DOHH2 (cell line): ENCODE data around the gene WDR31.

Experiments used
- H3F3A ChIP-seq: fragments of 200-600 bp; sonication (generic), shearing (Covaris generic); 2 replicates; pipeline ENCODE4 v1.6.0; 2016; ENCODE audit warnings: antibody characterized with exemption, mild to moderate bottlenecking; ENCODE audit not compliant: control insufficient read depth, insufficient read depth
- H3K27ac ChIP-seq: fragments of 200-600 bp; sonication (generic); 2 replicates; pipeline ENCODE4 v1.5.1; 2014; ENCODE audit warnings: low read depth, mild to moderate bottlenecking, low read length, moderate library complexity
- H3K27me3 ChIP-seq: fragments of 200-600 bp; sonication (generic); 2 replicates; pipeline ENCODE4 v1.6.1; 2014; ENCODE audit warnings: mild to moderate bottlenecking, low read length, mixed read lengths; ENCODE audit not compliant: control insufficient read depth
- H3K36me3 ChIP-seq: fragments of 200-600 bp; sonication (generic); 2 replicates; pipeline ENCODE4 v1.6.1; 2014; ENCODE audit warnings: mild to moderate bottlenecking, low read length, moderate library complexity, mixed read lengths; ENCODE audit not compliant: control insufficient read depth
- H3K4me1 ChIP-seq: fragments of 200-600 bp; sonication (generic); 2 replicates; pipeline ENCODE4 v1.6.1; 2014; ENCODE audit warnings: mild to moderate bottlenecking, low read length, mixed read lengths; ENCODE audit not compliant: control insufficient read depth
- H3K4me2 ChIP-seq: fragments of 200-600 bp; sonication (generic); 2 replicates; pipeline ENCODE4 v1.6.0; 2014; ENCODE audit warnings: mild to moderate bottlenecking, low read length, moderate library complexity
- H3K4me3 ChIP-seq: fragments of 200-600 bp; sonication (generic); 2 replicates; pipeline ENCODE4 v1.5.1; 2014; ENCODE audit warnings: mild to moderate bottlenecking, low read length, mixed read lengths
- H3K79me2 ChIP-seq: fragments of 200-600 bp; sonication (generic); 2 replicates; pipeline ENCODE4 v1.6.1; 2014; ENCODE audit warnings: mild to moderate bottlenecking, low read length, mixed read lengths; ENCODE audit not compliant: control insufficient read depth
- H3K9me2 ChIP-seq: fragments of 200-600 bp; sonication (generic); replicated peaks from 2 replicates; pipeline ENCODE4 v1.6.1; 2014; ENCODE audit warnings: mild to moderate bottlenecking, low read length, mixed read lengths; ENCODE audit not compliant: control insufficient read depth
- H3K9me3 ChIP-seq: fragments of 200-600 bp; sonication (generic); 2 replicates; pipeline ENCODE4 v1.6.1; 2014; ENCODE audit warnings: antibody characterized with exemption, low read length, mixed read lengths; ENCODE audit not compliant: control insufficient read depth, insufficient read depth
- H4K20me1 ChIP-seq: fragments of 200-600 bp; sonication (generic); 2 replicates; pipeline ENCODE4 v1.6.0; 2014; ENCODE audit warnings: low read depth, mild to moderate bottlenecking, antibody characterized with exemption, low read length, moderate library complexity; ENCODE audit not compliant: control insufficient read depth, insufficient read depth
- CTCF ChIP-seq: fragments of 200-600 bp; sonication (generic); IDR thresholded peaks from one replicate; pipeline ENCODE4 v1.5.1; 2014; ENCODE audit warnings: antibody characterized with exemption, mild to moderate bottlenecking, low read depth, low read length; ENCODE audit not compliant: poor library complexity, severe bottlenecking
- EZH2phosphoT487 ChIP-seq: fragments of 200-600 bp; sonication (generic); IDR thresholded peaks from 2 replicates; pipeline ENCODE4 v1.6.1; 2017; ENCODE audit warnings: borderline replicate concordance, mild to moderate bottlenecking, antibody characterized with exemption, low read length, moderate library complexity, mixed read lengths

The WDR31 gene

GRCh38 chr9:113340011-113340699 is at the start of gene WDR31:
WDR31 (minus strand) TSS chr9:113340275; CDS start chr9:113332022, 8,253 bp downstream.
- no peaks in the 10 kb centered on the region for H3K9me2 ChIP-seq
- TF ChIP-seq CTCF (no peak), EZH2phosphoT487 (no peak)
- H3K27me3 ChIP-seq, result no peaks in the 10 kb centered on the region

GRCh38 chr9:113389451-113389850 is 49.4 kb upstream of the WDR31 start:
- no peak overlapping the region for H3K27ac ChIP-seq
- no peaks in the 10 kb centered on the region for H3K79me2 ChIP-seq
- no peaks in the 10 kb centered on the region for H3K27me3 ChIP-seq
- no peaks in the 10 kb centered on the region for H3K9me2 ChIP-seq
- no peaks in the 10 kb centered on the region for H3K4me1 ChIP-seq
- H3K4me2 ChIP-seq, result no peak overlapping the region
- TF ChIP-seq EZH2phosphoT487 (no peak), CTCF (no peak)
- H3K4me3 ChIP-seq, result no peak overlapping the region
- no peaks in the 10 kb centered on the region for H3K9me3 ChIP-seq
- peaks cover 5% of the 10 kb centered on the region; the same call in 1 of the 2 replicates for H3K36me3 ChIP-seq
- no peaks in the 10 kb centered on the region for H3F3A ChIP-seq
- H4K20me1 ChIP-seq, result no peaks in the 10 kb centered on the region

More at GRCh38 chr9:113340011-113340699, at the start of gene WDR31:
- Histone ChIP-seq H4K20me1 (no peaks in the 10 kb centered on the region), H3K79me2 (no peaks in the 10 kb centered on the region), H3K4me3 (peak within 1 kb of the TSS; percentile 76), H3K4me2 (peak within 1 kb of the TSS; percentile 86), H3K36me3 (no peaks in the 10 kb centered on the region), H3F3A (peaks cover 3% of the 10 kb centered on the region; the same call in 1 of the 2 replicates), H3K9me3 (no peaks in the 10 kb centered on the region), H3K27ac (no peak within 1 kb of the TSS), H3K4me1 (peaks cover 21% of the 10 kb centered on the region)

GRCh38 chr9:113388833-113389232 is 48.8 kb upstream of the WDR31 start:
- H3K4me2 ChIP-seq, result no peak overlapping the region
- H3K36me3 ChIP-seq, result peaks cover 5% of the 10 kb centered on the region; the same call in 1 of the 2 replicates
- H3K9me3 ChIP-seq, result no peaks in the 10 kb centered on the region
- no peaks in the 10 kb centered on the region for H3K79me2 ChIP-seq
- H3K4me3 ChIP-seq, result no peak overlapping the region
- no peaks in the 10 kb centered on the region for H3K4me1 ChIP-seq
- H3F3A ChIP-seq, result no peaks in the 10 kb centered on the region
- TF ChIP-seq CTCF (no peak), EZH2phosphoT487 (no peak)
- no peaks in the 10 kb centered on the region for H3K27me3 ChIP-seq
- no peaks in the 10 kb centered on the region for H4K20me1 ChIP-seq
- no peak overlapping the region for H3K27ac ChIP-seq
- H3K9me2 ChIP-seq, result no peaks in the 10 kb centered on the region
